GM12892 (cell line): Measurements from ENCODE around the gene GOLGA6C.

Experiments used
- POLR2A ChIP-seq: IDR thresholded peaks from 2 replicates; pipeline ENCODE4 v1.6.1; 2011; ENCODE audit warnings: low read depth, low read length, control low read depth
- POLR2AphosphoS5 ChIP-seq: IDR thresholded peaks from 2 replicates; pipeline ENCODE4 v1.6.1; 2011; ENCODE audit warnings: low read depth, low read length, control low read depth
- TAF1 ChIP-seq: IDR thresholded peaks from 2 replicates; pipeline ENCODE4 v1.6.1; 2011; ENCODE audit warnings: low read depth, mild to moderate bottlenecking, control low read depth, low read length, borderline replicate concordance

- no peak for TF ChIP-seq POLR2A
- no peak for TF ChIP-seq POLR2AphosphoS5
- TF ChIP-seq TAF1 = no peak
Observed at GRCh38 chr15:75235760-75236729, 22.1 kb upstream of the GOLGA6C start.
